HUDEP-2 (cell line): ENCODE results near the gene SLC7A1.

ENCODE experiments used
- DNase-seq, 76 experiments: peaks; one replicate each; lab custom pipeline; 2025; ENCODE audit not compliant: unreplicated experiment in 76 of 76; lab: John Stamatoyannopoulos, UW

The SLC7A1 gene

GRCh38 chr13:29532821-29533220, 62.7 kb downstream of the SLC7A1 start:
- no peak for DNase-seq

GRCh38 chr13:29532116-29532515, 63.4 kb downstream of the SLC7A1 start:
- no peak for DNase-seq

DNA sequence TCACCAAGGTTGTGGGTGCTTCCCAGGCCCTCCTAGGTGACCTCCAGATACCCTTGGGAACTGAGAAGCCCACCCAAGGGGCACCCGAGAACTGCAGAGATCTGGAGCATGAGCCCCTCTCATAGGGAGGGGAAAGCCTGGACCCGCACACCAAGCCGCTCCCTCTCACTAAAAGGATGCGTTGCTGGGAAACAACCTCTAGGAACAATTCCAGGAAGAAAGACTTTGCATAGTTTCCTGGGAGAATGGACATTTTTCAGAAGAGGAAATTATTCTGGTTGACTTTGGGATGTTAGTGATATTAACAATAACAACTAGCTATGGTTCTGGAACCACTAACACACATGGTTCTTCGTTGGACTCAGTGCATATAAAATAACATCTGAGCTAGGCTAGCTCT, 64.6 kb downstream of the SLC7A1 start:
- DNase-seq: no peak

DNA sequence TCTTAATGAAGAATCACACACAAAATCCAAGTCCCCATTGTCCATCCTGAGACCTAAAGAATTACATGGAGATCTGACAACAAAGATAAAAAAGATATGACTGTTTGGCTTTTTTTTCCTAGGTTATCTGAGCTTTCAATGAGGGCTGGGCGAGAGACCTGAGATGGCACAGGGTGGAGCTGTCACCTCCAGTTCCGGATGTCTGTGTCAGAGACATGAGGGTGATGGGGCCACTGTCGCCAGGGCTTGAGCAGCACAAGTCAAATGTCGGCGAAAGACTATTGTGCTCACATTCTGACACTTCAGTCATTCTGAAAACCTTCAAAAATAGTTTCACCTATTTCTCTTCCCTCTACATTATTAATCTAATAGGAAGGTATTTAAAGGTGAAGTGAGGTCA, 65.7 kb downstream of the SLC7A1 start:
- DNase-seq: no peak

- no peak for DNase-seq
Observed at GRCh38 chr13:29527916-29528315, 67.6 kb downstream of the SLC7A1 start.

GRCh38 chr13:29527511-29527910, 68.0 kb downstream of the SLC7A1 start:
- DNase-seq: no peak

- no peak for DNase-seq
Observed at GRCh38 chr13:29526741-29527140, 68.7 kb downstream of the SLC7A1 start.

- DNase-seq: no peak
Observed at GRCh38 chr13:29525757-29526156, 69.7 kb downstream of the SLC7A1 start.

DNA sequence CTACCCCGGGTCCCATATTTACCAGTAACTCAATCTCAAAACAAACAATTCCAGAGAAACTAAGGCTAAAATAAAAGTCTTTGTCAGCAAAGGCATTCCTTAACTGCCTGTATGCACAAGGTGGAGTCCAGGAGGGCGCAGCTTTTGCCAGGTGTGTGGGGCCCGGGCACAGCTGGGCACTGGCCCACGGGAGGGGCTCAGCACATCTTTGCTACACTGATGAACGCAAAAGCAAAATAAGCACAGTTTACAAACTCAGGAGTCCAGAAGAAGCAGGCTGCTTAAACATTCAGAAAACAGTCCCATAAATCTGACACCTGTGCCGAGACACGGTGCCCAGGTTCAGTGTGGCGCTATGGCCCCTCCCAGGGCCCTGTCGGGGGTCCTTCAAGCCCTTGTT, 70.8 kb downstream of the SLC7A1 start:
- DNase-seq: no peak

DNA sequence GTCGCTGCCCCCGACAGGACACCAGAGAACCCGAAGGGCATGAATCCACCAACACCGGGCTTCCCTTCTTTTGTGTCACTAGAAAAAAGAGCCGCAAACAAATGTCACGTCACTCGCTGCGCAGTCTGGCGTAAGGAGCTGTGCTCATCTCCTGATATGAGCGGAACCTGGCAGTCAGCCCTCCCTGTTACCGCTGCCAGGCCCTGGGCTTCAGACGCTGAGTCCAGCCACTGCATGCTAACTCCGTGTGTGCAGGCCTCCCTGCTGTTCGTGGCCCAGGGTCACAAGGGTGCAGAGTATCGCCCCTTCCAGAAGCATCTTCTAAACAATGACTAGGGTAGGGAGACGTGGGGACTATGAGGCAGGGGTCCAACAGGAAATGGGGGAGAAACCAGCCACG, 71.3 kb downstream of the SLC7A1 start:
- DNase-seq: no peak

- no peak for DNase-seq
Observed at GRCh38 chr13:29523199-29523961, 72.1 kb downstream of the SLC7A1 start.

- no peak for DNase-seq
Observed at GRCh38 chr13:29522044-29522685, 73.3 kb downstream of the SLC7A1 start.

- no peak for DNase-seq
Observed at GRCh38 chr13:29521336-29521735, 74.2 kb downstream of the SLC7A1 start.

- DNase-seq: no peak
Observed at GRCh38 chr13:29520671-29521070, 74.8 kb downstream of the SLC7A1 start.

DNA sequence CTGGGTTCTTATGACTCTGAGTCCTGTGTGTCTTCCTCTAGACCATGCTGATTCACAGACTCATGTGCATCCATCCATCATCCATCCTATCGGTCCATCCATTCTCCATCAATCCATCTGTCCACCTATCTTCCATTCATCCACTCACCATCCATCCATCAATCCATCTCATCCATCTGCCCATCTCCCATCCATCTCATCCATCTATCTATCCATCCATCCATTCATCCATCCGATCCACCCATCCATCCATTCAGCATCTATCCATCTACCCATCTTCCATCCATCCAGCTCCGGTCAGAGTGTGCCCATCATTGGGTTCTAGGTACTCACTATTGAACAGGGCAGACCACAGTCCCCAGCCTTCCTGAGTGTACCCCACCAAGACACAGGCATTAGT, 75.6 kb downstream of the SLC7A1 start:
- DNase-seq: no peak

DNA sequence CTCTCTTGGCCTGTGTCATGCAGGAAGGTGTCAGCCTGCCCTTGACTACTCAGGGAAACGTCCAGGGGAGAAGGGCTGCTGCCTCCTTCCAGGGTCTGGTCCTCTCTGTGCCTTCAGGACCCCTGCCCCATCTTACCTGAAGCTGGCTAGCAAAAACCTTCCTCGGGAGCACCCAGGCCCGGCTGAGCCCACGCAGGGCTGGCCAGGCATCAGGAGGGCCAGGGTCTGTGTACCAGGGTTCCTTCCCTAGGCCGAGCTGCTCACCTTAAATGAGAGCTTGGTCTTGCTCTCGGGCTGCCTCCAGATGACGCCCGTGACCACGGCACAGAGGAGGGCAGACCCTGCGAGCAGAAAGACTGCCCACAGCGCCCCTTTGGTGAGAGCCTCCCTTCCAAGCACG, 78.6 kb downstream of the SLC7A1 start:
- no peak for DNase-seq

- DNase-seq: no peak
Observed at GRCh38 chr13:29516012-29516411, 79.5 kb downstream of the SLC7A1 start.

DNA sequence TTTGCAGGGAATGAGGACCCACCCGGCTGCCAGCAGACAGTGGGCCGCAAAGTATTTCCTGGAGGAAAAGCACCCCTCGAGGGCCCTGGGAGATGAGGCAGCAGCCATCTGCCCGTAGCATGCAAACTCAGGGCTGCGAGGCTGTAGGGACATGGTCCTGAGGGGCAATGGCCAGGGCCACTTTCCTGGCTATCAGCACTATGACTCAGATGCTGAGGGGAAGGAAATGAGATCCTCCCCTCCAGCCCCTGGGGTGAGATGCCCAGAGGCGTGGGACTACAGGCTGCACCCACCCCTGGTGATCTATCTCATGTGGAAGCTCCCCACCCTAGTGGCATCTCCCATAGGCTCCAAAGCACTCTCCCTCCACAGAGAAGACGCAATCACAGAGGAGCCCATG, 80.1 kb downstream of the SLC7A1 start:
- no peak for DNase-seq

DNA sequence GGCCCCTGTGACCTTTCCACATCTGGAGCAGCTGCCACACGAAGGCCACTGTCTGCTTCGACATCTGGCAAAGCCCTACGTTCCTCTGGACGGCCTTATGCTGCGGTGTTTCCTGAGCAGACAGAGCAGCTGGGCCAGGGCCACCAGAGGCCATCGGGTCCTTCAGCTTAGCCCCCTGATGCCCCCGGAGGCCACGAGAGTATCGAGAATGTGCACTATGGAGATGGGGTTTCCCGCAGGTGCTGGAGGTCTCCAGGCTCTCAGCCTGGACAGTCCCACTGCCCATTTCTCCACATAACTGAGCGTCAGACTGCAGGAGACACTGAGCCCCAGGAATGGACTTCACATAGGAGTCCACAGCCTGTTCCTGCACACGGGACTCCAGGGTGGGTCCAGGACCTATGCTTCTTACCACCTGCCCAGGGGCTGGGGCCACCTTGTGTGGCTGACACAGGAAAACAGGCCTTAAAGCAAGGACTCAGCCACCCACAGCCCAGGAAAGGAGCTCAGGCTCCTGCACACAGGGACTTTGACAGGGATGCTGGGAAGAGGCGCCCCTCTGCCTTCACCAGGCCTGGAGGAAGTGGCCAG, 80.7 kb downstream of the SLC7A1 start:
- DNase-seq: no peak

GRCh38 chr13:29513981-29514719, 81.3 kb downstream of the SLC7A1 start:
- DNase-seq: no peak
